ENCODE data around the gene CCDC178. TPM values are rescaled to one million over a fixed set of nuclear protein-coding genes. Genes with fewer than 3 reads are reported as not detected.

The CCDC178 gene
- total and polyA plus RNA-seq, 2 donors (not counting 3 experiments of a cell fraction or from before 2014, with no cell fraction given): 0.80 to 1.6 TPM

DNA sequence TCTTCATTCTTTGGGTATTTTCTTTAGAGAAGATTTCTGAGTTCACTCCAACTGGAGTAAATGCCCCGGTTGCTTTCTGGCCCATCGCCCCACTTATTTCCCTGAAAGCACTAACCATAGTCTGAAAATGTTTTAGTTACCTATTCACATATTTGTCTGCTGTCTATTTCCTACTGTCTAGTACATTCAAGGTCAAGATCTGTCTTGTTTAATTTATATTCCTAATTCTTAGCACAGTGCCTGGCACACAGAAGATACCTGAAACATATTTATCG, 533.3 kb downstream of the CCDC178 start:
- dilution Hi-C loops (cut with MboI; ENCODE audit: extremely low pct_ligation_motif_present, low sequenced_read_pairs): no loop called here
- Histone ChIP-seq H3K9me3 (replicated peaks; ENCODE audit: control insufficient read depth, insufficient read depth, low read length) (no peaks in the 10 kb centered on the region), H2AFZ (ENCODE audit: low read depth, low read length) (no peak overlapping the region), H3K9me1 (replicated peaks; ENCODE audit: control insufficient read depth, extremely low read depth, insufficient read depth, low read length) (no peaks in the 10 kb centered on the region), H3K36me3 (ENCODE audit: control insufficient read depth in 2 of 2, extremely low read depth in 1 of 2, insufficient read depth in 2 of 2, low read length in 2 of 2) (no peaks in the 10 kb centered on the region), H3K4me1 (ENCODE audit: control insufficient read depth, extremely low read depth, insufficient read depth, low read length) (no peaks in the 10 kb centered on the region), H3K4me3 (replicated peaks in 1 of 3; ENCODE audit: insufficient read depth in 1 of 3, low read depth in 1 of 3, low read length in 3 of 3) (no peak overlapping the region), H3K27me3 (ENCODE audit: control insufficient read depth in 2 of 2, insufficient read depth in 2 of 2, low read length in 2 of 2) (peaks cover 2 to 5% of the 10 kb centered on the region in 2 experiments), H3K9ac (replicated peaks; ENCODE audit: extremely low read depth, insufficient read depth, low read length) (no peak overlapping the region), H3K27ac (ENCODE audit: insufficient read depth, low read depth, low read length) (no peak overlapping the region), H3K79me2 (ENCODE audit: control insufficient read depth, insufficient read depth, low read length) (no peaks in the 10 kb centered on the region), H3K4me2 (ENCODE audit: insufficient read depth, low read length) (no peak overlapping the region), H4K20me1 (replicated peaks; ENCODE audit: control insufficient read depth, extremely low read depth, insufficient read depth, low read length) (no peaks in the 10 kb centered on the region)
- ChIA-PET POLR2A (interaction anchor here (0.7 kb wide), 1 partner anchor 1333 kb away, joined by 3 read pairs; no protein-coding TSS in a partner anchor), CTCF (no interaction called here)
- BruUV-seq (replicated peaks): no TSS peak
- TF ChIP-seq MYC (IDR thresholded peaks at IDR 0.05; ENCODE audit: low read depth, low read length) (no peak), POLR2A (IDR thresholded peaks at IDR 0.05; ENCODE audit: low read depth, low read length) (no peak), POLR2AphosphoS5 (IDR thresholded peaks at IDR 0.05; ENCODE audit: insufficient read depth, low read depth, low read length) (no peak), EZH2 (IDR thresholded peaks at IDR 0.05; ENCODE audit: borderline replicate concordance, low read depth, low read length, severe bottlenecking) (no peak), FOS (IDR thresholded peaks at IDR 0.05; ENCODE audit: borderline replicate concordance, insufficient read depth, low read length) (no peak), JUN (IDR thresholded peaks at IDR 0.05; ENCODE audit: borderline replicate concordance, insufficient read depth, insufficient read length, low read depth) (no peak), MAX (IDR thresholded peaks at IDR 0.05; ENCODE audit: insufficient read depth, insufficient read length) (no peak), GATA2 (IDR thresholded peaks at IDR 0.05; ENCODE audit: insufficient read depth, insufficient read length, low read depth, low read length) (no peak)
- TF ChIP-seq, protein P1, sequence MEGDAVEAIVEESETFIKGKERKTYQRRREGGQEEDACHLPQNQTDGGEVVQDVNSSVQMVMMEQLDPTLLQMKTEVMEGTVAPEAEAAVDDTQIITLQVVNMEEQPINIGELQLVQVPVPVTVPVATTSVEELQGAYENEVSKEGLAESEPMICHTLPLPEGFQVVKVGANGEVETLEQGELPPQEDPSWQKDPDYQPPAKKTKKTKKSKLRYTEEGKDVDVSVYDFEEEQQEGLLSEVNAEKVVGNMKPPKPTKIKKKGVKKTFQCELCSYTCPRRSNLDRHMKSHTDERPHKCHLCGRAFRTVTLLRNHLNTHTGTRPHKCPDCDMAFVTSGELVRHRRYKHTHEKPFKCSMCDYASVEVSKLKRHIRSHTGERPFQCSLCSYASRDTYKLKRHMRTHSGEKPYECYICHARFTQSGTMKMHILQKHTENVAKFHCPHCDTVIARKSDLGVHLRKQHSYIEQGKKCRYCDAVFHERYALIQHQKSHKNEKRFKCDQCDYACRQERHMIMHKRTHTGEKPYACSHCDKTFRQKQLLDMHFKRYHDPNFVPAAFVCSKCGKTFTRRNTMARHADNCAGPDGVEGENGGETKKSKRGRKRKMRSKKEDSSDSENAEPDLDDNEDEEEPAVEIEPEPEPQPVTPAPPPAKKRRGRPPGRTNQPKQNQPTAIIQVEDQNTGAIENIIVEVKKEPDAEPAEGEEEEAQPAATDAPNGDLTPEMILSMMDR (IDR thresholded peaks at IDR 0.05; ENCODE audit: extremely low read depth in 1 of 2, insufficient read depth in 1 of 2, low read depth in 1 of 2, low read length in 2 of 2): no peak
- DNase-seq (ENCODE audit: low read depth, low spot score) (no peak), FAIRE-seq (no peak)
- intact Hi-C loops (cut with micrococcal nuclease): no loop called here
